ENCODE measurements around the gene ADM.
"Not testable (repeated sequence)": the region's sequence is repeated elsewhere in the genome, so short reads cannot be mapped to it uniquely, and the experiment has no call there.

Gene ADM, protein sequence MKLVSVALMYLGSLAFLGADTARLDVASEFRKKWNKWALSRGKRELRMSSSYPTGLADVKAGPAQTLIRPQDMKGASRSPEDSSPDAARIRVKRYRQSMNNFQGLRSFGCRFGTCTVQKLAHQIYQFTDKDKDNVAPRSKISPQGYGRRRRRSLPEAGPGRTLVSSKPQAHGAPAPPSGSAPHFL

DNA sequence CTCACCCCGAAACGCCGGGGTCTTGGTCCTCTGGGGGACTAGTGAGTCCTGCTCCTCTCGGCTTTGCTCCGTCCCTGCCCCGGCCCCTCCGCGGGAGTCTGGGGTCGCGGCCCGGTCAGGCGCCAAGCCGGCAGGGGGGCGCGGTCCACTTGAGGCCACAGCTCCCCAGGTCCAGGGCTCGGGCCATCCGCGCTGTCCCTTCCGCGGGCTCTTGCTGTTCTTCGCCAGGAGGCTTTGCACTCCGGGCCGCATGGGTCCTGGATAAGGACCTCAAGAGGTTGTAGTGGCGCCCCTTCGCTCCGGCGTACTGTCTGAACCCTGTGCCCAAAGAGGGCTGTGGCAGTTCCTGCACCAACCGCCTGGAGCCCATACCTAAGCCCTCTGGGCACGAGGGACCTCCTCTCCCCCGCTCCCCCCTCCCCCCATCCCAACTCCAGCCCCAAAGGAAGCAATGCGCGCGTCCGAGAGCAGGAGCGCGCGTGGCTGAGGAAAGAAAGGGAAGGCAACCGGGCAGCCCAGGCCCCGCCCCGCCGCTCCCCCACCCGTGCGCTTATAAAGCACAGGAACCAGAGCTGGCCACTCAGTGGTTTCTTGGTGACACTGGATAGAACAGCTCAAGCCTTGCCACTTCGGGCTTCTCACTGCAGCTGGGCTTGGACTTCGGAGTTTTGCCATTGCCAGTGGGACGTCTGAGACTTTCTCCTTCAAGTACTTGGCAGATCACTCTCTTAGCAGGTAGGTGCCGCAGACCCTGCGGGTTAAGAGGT lies at the start of gene ADM:
TSS of gene ADM (plus strand) at position 579 of the 767 bp plus-strand sequence. CDS start 628 bp downstream, outside the sequence.
- TF ChIP-seq, protein P1, sequence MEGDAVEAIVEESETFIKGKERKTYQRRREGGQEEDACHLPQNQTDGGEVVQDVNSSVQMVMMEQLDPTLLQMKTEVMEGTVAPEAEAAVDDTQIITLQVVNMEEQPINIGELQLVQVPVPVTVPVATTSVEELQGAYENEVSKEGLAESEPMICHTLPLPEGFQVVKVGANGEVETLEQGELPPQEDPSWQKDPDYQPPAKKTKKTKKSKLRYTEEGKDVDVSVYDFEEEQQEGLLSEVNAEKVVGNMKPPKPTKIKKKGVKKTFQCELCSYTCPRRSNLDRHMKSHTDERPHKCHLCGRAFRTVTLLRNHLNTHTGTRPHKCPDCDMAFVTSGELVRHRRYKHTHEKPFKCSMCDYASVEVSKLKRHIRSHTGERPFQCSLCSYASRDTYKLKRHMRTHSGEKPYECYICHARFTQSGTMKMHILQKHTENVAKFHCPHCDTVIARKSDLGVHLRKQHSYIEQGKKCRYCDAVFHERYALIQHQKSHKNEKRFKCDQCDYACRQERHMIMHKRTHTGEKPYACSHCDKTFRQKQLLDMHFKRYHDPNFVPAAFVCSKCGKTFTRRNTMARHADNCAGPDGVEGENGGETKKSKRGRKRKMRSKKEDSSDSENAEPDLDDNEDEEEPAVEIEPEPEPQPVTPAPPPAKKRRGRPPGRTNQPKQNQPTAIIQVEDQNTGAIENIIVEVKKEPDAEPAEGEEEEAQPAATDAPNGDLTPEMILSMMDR (IDR thresholded peaks at IDR 0.05), result peak; percentile 84
- no peak for TF ChIP-seq ZFX (IDR thresholded peaks at IDR 0.05; ENCODE audit: borderline replicate concordance)
- peak within 1 kb of the TSS; percentile 86 for H3K27ac ChIP-seq

DNA sequence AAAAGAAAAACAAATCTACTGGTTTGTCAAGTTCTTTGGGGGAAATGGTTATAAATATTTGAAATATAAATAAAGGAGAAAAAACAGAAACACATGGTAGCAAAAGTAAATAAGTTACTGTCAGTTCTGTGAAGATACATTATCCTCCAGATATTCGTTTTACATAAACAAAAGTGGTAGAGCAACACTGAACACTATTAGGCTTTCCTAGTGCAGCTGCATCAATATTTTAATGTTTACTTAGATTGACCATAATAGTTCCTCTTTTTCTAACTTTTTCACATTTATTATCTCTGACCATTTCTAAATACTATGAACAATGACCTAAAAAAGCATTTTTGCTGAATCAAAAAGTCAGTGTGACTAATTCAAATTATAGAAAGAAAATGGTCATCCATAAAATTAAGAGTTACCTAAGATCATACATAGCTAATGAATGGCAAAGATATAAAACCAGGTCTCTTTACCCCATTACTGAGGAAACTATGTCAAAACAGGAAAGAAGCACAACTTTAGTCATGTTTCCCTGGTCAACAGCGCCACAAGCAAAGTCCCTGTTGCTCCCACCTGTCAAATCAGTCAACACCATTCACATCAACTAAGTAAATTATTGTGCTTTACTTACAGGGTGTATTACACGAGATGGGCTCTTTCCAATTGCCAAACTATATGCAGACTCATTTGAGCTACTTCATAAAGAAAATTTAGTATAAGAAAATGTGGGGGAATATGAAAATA lies 49.3 kb upstream of the ADM start:
- TF ChIP-seq, protein P1 (IDR thresholded peaks at IDR 0.05), result no peak
- no peak for TF ChIP-seq ZFX (IDR thresholded peaks at IDR 0.05; ENCODE audit: borderline replicate concordance)
- H3K27ac ChIP-seq, result no peak overlapping the region

DNA sequence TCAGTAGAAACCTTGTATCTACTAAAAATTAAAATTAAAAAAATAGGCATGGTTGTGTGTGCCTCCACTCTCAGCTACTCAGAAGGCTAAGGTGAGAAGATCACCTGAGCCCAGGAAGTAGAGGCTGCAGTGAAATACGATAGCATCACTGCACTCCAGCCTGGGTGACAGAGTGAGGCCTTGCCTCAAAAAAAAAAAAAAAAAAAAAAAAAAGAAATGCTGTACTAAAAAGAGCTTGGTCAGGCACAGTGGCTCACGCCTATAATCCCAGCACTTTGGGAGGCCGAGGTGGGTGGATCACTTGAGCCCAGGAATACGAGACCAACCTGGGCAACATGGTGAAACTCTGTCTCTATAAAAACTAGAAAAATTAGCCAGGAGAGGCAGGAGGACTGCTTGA lies 47.4 kb upstream of the ADM start:
- TF ChIP-seq, protein P1 (IDR thresholded peaks at IDR 0.05), result no peak
- H3K27ac ChIP-seq, result no peak overlapping the region

DNA sequence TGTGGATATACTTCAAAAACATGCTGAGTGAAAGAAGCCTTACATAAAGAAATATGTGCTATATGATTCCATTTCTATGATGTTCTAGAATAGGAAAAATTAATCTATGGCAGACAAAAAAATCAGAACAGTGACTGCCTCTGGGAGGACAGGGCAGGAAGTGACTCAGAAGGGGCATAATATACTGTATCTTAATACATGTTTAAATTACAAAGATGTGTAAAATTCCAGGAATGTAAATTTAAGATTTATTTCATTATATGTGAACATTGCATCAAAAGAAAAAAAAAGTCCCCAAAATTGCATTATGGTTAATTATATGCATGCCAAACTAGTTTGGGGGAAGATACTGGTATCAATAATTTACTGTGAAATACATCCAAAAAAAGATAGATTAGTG lies 43.1 kb upstream of the ADM start:
- TF ChIP-seq ZFX (IDR thresholded peaks at IDR 0.05; ENCODE audit: borderline replicate concordance), result no peak
- TF ChIP-seq, protein P1 (IDR thresholded peaks at IDR 0.05), result no peak
- no peak overlapping the region for H3K27ac ChIP-seq

DNA sequence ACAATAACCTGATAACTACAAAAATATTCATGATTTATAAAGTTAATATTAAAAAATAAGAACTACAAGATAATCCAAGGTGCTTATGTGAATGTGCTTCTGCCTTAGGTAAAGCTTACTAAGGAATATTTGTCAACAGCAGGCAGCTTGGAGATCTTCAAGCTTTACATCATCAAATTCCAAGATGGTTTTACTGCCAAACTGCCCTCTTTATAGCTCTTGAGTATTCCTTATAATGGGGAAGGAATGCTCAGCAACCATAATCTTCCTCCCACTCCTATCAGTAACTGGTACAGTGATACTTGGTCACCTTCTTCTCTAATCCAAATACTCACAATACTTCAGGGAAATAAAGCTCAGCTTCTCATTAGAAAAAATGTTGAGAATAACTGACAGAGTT lies 40.9 kb upstream of the ADM start:
- H3K27ac ChIP-seq, result no peak overlapping the region
- no peak for TF ChIP-seq ZFX (IDR thresholded peaks at IDR 0.05; ENCODE audit: borderline replicate concordance)
- TF ChIP-seq, protein P1 (IDR thresholded peaks at IDR 0.05), result no peak

DNA sequence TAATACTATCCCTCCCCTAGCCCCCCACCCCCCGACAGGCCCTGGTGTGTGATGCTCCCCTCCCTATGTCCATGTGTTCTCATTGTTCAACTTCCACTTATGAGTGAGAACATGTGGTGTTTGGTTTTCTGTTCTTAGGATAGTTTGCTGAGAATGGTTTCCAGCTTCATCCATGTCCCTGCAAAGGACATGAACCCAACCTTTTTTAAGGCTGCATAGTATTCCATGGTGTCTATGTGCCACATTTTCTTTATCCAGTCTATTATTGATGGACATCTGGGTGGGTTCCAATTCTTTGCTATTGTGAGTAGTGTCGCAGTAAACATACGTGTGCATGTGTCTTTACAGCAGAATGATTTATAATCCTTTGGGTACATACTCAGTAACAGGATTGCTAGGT lies 40.2 kb upstream of the ADM start:
- H3K27ac ChIP-seq, result not testable (repeated sequence)

DNA sequence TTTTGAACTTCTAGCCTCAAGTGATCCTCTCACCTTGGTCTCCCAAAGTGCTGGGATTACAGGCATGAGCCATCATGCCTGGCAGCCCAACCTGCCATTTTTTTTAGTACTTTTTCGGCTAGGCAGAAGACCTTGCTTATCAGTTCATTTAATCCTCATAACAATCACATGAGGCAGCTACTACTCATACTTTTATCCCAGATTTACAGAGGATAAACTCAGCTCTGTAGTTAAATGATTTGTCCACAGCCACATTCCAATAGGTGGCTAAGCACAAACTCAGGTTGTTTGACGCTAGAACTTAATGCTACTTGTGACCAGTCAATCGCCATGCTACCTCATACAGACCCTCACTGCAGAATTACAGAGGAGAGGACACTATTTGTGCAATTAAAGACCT lies 38.9 kb upstream of the ADM start:
- no peak overlapping the region for H3K27ac ChIP-seq
- TF ChIP-seq ZFX (IDR thresholded peaks at IDR 0.05; ENCODE audit: borderline replicate concordance), result no peak
- TF ChIP-seq, protein P1 (IDR thresholded peaks at IDR 0.05), result no peak
